Stimulated activated CD4-positive, alpha-beta T cell treated with anti-CD3 and anti-CD28 coated beads, Interleukin-15, amount 100 ng/mL, for 24 hours (primary cell): ENCODE results near the gene LPO.
A peak's percentile ranks its signal among the peaks of the same experiment; 100 is the strongest.

Experiments used
- DNase-seq: peaks from one replicate; pipeline ENCODE4 v3.0.0-alpha.2; 2020

The LPO gene

GRCh38 chr17:58238147-58238634 lies at the start of gene LPO:
Gene LPO, plus strand, starts transcription at chr17:58238584. Its CDS starts 4,396 bp downstream, at chr17:58242980.
- no peak for DNase-seq

GRCh38 chr17:58189436-58190146 lies 48.8 kb upstream of the LPO start:
- DNase-seq, result no peak

GRCh38 chr17:58191241-58191896 lies 47.0 kb upstream of the LPO start:
- DNase-seq, result no peak

- no peak for DNase-seq
Measured at GRCh38 chr17:58192612-58193011, 45.8 kb upstream of the LPO start, which contains the start of gene EPX. Gene EPX, plus strand, starts transcription at chr17:58192726. Its CDS starts 121 bp downstream, at chr17:58192847.

GRCh38 chr17:58193641-58194255 lies 44.6 kb upstream of the LPO start:
- no peak for DNase-seq

- no peak for DNase-seq
Measured at GRCh38 chr17:58195518-58196123, 42.8 kb upstream of the LPO start.

GRCh38 chr17:58196610-58197009 lies 41.8 kb upstream of the LPO start:
- DNase-seq, result no peak

- peak; percentile 76 for DNase-seq
Measured at GRCh38 chr17:58200024-58200633, 38.3 kb upstream of the LPO start.

- no peak for DNase-seq
Measured at GRCh38 chr17:58202859-58203258, 35.5 kb upstream of the LPO start.

GRCh38 chr17:58204796-58205195 lies 33.6 kb upstream of the LPO start:
- DNase-seq, result no peak

GRCh38 chr17:58205936-58206335 lies 32.4 kb upstream of the LPO start:
- no peak for DNase-seq

- no peak for DNase-seq
Measured at GRCh38 chr17:58207451-58207850, 30.9 kb upstream of the LPO start.

GRCh38 chr17:58208344-58208743 lies 30.0 kb upstream of the LPO start:
- DNase-seq, result no peak

- no peak for DNase-seq
Measured at GRCh38 chr17:58210922-58211321, 27.5 kb upstream of the LPO start.

GRCh38 chr17:58215685-58216084 lies 22.7 kb upstream of the LPO start:
- DNase-seq, result no peak

- no peak for DNase-seq
Measured at GRCh38 chr17:58217766-58218165, 20.6 kb upstream of the LPO start.

- peak; percentile 97 for DNase-seq
Measured at GRCh38 chr17:58219007-58219788, 19.2 kb upstream of the LPO start, which contains the start of gene MKS1. Gene MKS1, minus strand, starts transcription at chr17:58219255. Its CDS starts 25 bp downstream, at chr17:58219230.

GRCh38 chr17:58219789-58220183 lies 18.6 kb upstream of the LPO start:
- DNase-seq, result no peak

GRCh38 chr17:58224315-58224714 lies 14.1 kb upstream of the LPO start:
- DNase-seq, result no peak

GRCh38 chr17:58227733-58228132 lies 10.7 kb upstream of the LPO start:
- no peak for DNase-seq

- DNase-seq, result no peak
Measured at GRCh38 chr17:58228679-58229078, 9.7 kb upstream of the LPO start.

GRCh38 chr17:58229384-58229783 lies 9.0 kb upstream of the LPO start:
- DNase-seq, result no peak
